MM.1S (cell line): ENCODE data around the gene LMAN2L.

Experiments used
- DNase-seq: peaks from one replicate; pipeline ENCODE4 v3.0.0-alpha.2; 2015
- H2AFZ ChIP-seq: fragments of 300-600 bp; sonication (generic); 2 replicates; pipeline ENCODE4 v1.6.0; 2016; ENCODE audit warnings: antibody characterized with exemption, low read length
- H3F3A ChIP-seq: fragments of 300-600 bp; sonication (generic); 2 replicates; pipeline ENCODE4 v1.6.1; 2016; ENCODE audit warnings: mild to moderate bottlenecking, antibody characterized with exemption, low read length, moderate library complexity, mixed read lengths; ENCODE audit not compliant: insufficient read depth
- H3K27ac ChIP-seq: fragments of 300-600 bp; sonication (generic); 2 replicates; pipeline ENCODE4 v1.5.1; 2016; ENCODE audit warnings: mild to moderate bottlenecking, low read length
- H3K27me3 ChIP-seq: fragments of 300-600 bp; sonication (generic); replicated peaks from 2 replicates; pipeline ENCODE4 v1.6.0; 2016; ENCODE audit warnings: low read length; ENCODE audit not compliant: insufficient read depth
- H3K36me3 ChIP-seq: fragments of 300-600 bp; sonication (generic); replicated peaks from 2 replicates; pipeline ENCODE4 v1.6.1; 2016; ENCODE audit warnings: mild to moderate bottlenecking, low read length, mixed read lengths; ENCODE audit not compliant: insufficient read depth
- H3K4me1 ChIP-seq: fragments of 300-600 bp; sonication (generic); 2 replicates; pipeline ENCODE4 v1.6.1; 2016; ENCODE audit warnings: low read length, mixed read lengths
- H3K4me2 ChIP-seq: fragments of 300-600 bp; sonication (generic); 2 replicates; pipeline ENCODE4 v1.6.0; 2016; ENCODE audit warnings: low read depth, low read length
- H3K4me3 ChIP-seq: fragments of 300-600 bp; sonication (generic); 2 replicates; pipeline ENCODE4 v1.5.1; 2016; ENCODE audit warnings: low read length, mixed read lengths
- H3K79me2 ChIP-seq: fragments of 300-600 bp; sonication (generic); 2 replicates; pipeline ENCODE4 v1.6.1; 2016; ENCODE audit warnings: mixed run types, low read length, mixed read lengths
- H3K9ac ChIP-seq: fragments of 300-600 bp; sonication (generic); 2 replicates; pipeline ENCODE4 v1.6.1; 2016; ENCODE audit warnings: low read length, mixed read lengths
- H3K9me2 ChIP-seq: fragments of 300-600 bp; sonication (generic); replicated peaks from 2 replicates; pipeline ENCODE4 v1.6.1; 2016; ENCODE audit warnings: mild to moderate bottlenecking, low read length, mixed read lengths; ENCODE audit not compliant: insufficient read depth
- H3K9me3 ChIP-seq: fragments of 300-600 bp; sonication (generic); replicated peaks from 2 replicates; pipeline ENCODE4 v1.6.1; 2016; ENCODE audit warnings: mild to moderate bottlenecking, low read length, mixed read lengths; ENCODE audit not compliant: insufficient read depth
- H4K20me1 ChIP-seq: fragments of 300-600 bp; sonication (generic); 2 replicates; pipeline ENCODE4 v1.6.1; 2016; ENCODE audit warnings: mild to moderate bottlenecking, low read length, moderate library complexity, mixed read lengths; ENCODE audit not compliant: insufficient read depth
- CTCF ChIP-seq: fragments of 300-600 bp; sonication (generic); IDR thresholded peaks from 2 replicates; pipeline ENCODE4 v1.5.1; 2016; ENCODE audit warnings: antibody characterized with exemption, low read length, mixed read lengths
- EZH2 ChIP-seq: fragments of 300-600 bp; sonication (generic); optimal IDR thresholded peaks from 2 replicates; pipeline ENCODE3; 2017; ENCODE audit warnings: low read depth, mild to moderate bottlenecking, antibody characterized with exemption, low read length, mixed read lengths
- EZH2phosphoT487 ChIP-seq: fragments of 300-600 bp; sonication (generic); IDR thresholded peaks from 2 replicates; pipeline ENCODE4 v1.6.1; 2018; ENCODE audit warnings: antibody characterized with exemption, low read length

LMAN2L gene

GRCh38 chr2:96694816-96695455 lies 44.9 kb downstream of the LMAN2L start:
- Histone ChIP-seq H3K4me2 (no peak overlapping the region), H3K27me3 (no peaks in the 10 kb centered on the region), H3K9me3 (no peaks in the 10 kb centered on the region), H3K9me2 (no peaks in the 10 kb centered on the region), H4K20me1 (no peaks in the 10 kb centered on the region), H2AFZ (no peak overlapping the region), H3K9ac (no peak overlapping the region), H3K4me1 (no peaks in the 10 kb centered on the region), H3K79me2 (no peaks in the 10 kb centered on the region), H3K36me3 (no peaks in the 10 kb centered on the region), H3F3A (no peaks in the 10 kb centered on the region), H3K4me3 (no peak overlapping the region), H3K27ac (no peak overlapping the region)
- TF ChIP-seq EZH2phosphoT487 (no peak), CTCF (no peak), EZH2 (no peak)
- DNase-seq = no peak

- Histone ChIP-seq H3K4me3 (no peak overlapping the region), H3F3A (no peaks in the 10 kb centered on the region), H3K36me3 (no peaks in the 10 kb centered on the region), H3K27ac (no peak overlapping the region), H3K27me3 (no peaks in the 10 kb centered on the region), H3K9me3 (no peaks in the 10 kb centered on the region), H2AFZ (no peak overlapping the region), H3K9ac (no peak overlapping the region), H3K4me1 (no peaks in the 10 kb centered on the region), H3K79me2 (no peaks in the 10 kb centered on the region), H4K20me1 (no peaks in the 10 kb centered on the region), H3K9me2 (no peaks in the 10 kb centered on the region), H3K4me2 (no peak overlapping the region)
- no peak for TF ChIP-seq CTCF
- TF ChIP-seq EZH2phosphoT487 = no peak
- no peak for TF ChIP-seq EZH2
- no peak for DNase-seq
Observed at GRCh38 chr2:96694279-96694678, 45.6 kb downstream of the LMAN2L start.

- no peaks in the 10 kb centered on the region for H4K20me1 ChIP-seq
- no peak overlapping the region for H2AFZ ChIP-seq
- no peak overlapping the region for H3K9ac ChIP-seq
- H3K4me2 ChIP-seq = no peak overlapping the region
- no peak overlapping the region for H3K27ac ChIP-seq
- H3K27me3 ChIP-seq = no peaks in the 10 kb centered on the region
- H3K36me3 ChIP-seq = no peaks in the 10 kb centered on the region
- H3K9me2 ChIP-seq = no peaks in the 10 kb centered on the region
- H3K4me3 ChIP-seq = no peak overlapping the region
- no peaks in the 10 kb centered on the region for H3K9me3 ChIP-seq
- H3F3A ChIP-seq = no peaks in the 10 kb centered on the region
- no peak for TF ChIP-seq CTCF
- no peak for TF ChIP-seq EZH2phosphoT487
- no peak for TF ChIP-seq EZH2
- H3K4me1 ChIP-seq = no peaks in the 10 kb centered on the region
- no peak for DNase-seq
- no peaks in the 10 kb centered on the region for H3K79me2 ChIP-seq
Observed at GRCh38 chr2:96693286-96694200, 46.3 kb downstream of the LMAN2L start.
